ENCODE measurements around the gene LRBA.
"Not testable (repeated sequence)": the region's sequence is repeated elsewhere in the genome, so short reads cannot be mapped to it uniquely, and the experiment has no call there.

The LRBA gene

DNA sequence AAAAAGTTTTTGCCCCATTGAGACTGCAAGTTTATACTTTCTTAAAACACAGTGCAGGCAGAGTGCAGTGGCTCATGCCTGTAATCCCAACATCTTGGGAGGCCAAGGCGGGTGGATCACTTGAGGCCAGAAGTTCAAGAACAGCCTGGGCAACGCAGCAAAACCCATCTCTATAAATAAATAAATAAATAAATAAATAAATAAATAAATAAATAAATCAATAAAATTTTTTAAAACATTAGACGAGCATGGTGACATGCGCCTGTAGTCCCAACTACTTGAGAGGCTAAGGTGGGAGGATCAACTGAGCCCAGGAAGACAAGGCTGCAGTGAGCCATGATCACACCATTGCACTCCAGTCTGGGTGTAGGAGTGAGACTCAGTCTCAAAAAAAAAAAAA is 213.3 kb downstream of the LRBA start:
- DNase-seq (ENCODE audit: low read depth in 2 of 2), result no peak

DNA sequence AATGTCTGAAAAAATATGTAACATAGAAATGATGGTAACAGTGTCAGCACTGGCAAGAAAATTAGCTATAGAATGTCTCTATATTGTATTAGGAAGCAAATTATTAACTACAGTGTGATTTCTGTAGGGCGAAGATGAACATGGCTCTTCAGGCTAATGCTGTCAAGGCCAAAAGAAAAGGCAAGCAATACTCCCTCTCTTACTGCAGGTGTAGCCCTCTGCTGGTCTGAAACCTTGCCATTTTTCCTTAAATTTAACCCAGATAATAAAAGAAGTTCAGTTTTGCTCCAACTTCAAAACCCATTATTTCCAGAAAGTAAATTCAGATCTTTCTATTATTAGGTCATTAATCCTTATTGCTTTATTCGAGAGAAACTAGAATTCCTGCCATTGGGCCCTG is 215.9 kb downstream of the LRBA start:
- DNase-seq (ENCODE audit: low read depth in 2 of 2), result no peak

DNA sequence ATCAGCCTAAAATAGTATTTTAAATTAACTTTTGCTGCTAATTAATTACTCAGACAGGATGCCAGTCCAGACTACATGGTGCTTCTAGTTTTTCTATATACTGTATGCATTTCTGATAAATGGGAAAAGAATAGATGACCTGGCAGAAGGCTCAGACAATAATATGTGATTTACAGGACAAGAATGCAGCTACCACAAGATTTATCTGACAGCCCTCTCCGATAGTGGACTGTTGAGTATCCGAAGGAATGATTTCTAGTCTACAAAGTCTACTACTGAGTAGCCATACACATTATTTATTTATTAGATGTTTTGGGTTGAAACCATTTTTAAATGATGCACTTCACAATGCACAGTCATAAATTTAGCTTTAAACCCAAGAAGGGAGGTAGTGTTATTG is 220.4 kb downstream of the LRBA start:
- DNase-seq (ENCODE audit: low read depth in 2 of 2), result no peak

DNA sequence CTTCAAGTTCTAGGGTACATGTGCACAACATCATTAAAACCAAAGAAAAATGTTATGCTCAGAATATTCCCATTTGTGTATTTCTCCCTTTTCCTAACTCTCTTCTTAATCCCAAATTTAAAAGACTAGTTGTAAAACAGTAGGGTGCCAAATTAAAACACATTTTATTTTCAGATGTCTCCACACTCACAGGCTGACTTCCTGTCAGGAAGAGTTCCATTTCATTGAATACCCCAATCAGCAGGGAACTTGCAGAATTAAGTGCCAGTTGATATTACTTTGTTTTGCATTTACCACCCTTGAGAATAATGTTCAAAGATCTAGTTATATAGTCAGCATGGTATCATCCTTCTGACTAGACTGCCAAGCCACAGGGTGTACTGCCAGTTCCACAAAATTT is 225.2 kb downstream of the LRBA start:
- no peak for DNase-seq (ENCODE audit: low read depth in 2 of 2)

DNA sequence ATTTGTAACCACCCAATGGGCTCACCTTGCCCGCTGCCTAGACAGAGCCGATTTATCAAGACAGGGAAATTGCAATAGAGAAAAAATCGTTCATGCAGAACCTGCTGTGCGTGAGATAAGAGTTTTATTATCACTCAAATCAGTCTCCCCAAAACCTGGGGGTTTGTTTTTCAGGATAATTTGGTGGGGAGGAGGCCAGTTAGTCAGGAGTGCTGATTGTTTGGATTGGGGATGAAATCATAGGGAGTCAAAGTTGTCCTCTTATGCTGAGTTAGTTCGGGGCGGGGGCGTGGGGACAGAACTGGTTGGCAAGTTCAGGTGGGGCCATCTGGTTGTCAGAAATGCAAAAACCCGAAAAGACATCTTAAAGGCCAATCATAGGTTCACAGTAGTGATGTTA is 230.1 kb downstream of the LRBA start:
- DNase-seq (ENCODE audit: low read depth in 2 of 2), result no peak

DNA sequence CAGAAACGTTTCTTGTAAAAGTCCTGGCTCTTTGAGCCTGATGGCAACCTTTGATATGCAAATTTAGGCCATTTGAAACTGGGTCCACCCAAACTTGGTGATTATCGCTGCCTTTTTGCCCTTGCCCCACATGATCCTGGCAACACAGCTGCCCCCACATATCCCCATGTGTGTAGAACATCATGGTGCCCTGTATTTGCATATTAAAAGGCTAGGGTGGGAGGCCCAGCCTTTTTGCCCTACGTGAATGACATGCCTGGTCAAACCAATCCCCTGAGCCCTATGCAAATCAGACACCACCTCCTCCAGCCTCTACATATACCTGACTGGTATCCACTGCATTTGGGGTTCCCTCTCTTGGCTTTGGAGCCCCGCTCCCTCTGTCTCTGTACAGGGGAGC is 230.8 kb downstream of the LRBA start:
- no peak for DNase-seq (ENCODE audit: low read depth in 2 of 2)

DNA sequence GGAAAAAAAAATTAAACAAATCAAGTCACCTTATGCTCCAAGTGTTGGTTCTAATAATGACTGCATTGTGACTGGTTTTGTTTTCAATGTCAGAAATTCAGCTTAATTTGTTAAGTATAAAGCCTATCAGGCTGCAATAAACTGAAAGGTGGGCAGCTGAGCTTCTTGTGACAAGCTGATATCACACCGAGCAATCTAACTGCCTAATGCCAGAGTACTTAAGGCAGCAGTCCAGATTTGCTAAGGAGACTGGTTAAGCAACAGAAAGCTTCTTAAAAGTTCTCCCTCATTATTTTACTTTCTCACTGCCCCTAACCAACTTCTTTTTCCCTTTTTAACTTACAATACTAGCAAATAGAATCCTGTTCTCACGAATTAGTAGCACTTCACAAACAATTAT is 232.2 kb downstream of the LRBA start:
- DNase-seq (ENCODE audit: low read depth in 2 of 2), result no peak

DNA sequence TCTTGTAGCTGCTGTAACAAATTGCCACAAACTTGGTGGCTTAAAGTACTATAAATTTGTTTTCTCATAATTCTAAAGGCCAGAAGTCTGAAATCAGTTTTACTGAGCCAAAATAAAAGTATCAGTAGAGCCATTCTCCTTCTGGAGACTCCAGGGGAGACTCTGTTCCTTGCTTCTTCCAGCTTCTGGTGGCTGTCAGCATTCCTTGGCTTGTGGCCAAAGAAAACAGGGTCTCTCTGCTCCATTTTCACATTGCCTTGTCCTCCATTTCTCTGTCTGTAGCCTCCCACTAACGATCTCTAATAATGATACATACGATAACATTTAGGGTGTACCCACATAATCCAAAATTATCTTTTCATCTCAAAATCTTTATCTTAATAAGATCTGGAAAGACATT is 232.8 kb downstream of the LRBA start:
- no peak for DNase-seq (ENCODE audit: low read depth in 2 of 2)

DNA sequence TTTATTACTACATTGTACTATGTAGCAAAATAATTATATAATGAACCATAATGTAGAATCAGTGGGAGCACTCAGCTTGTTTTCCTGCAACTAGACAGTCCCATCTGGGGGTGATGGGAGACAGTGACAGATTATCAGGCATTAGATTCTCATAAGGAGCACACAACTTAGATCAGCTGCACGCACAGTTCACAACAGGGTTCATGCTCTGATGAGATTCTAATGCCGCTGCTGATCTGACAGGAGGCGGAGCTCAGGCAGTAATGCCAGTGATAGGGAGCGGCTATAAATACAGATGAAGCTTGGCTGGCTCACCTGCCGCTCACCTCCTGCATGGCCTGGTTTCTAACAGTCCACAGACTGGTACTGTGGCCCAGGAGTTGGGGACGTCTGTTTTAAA is 233.9 kb downstream of the LRBA start:
- DNase-seq (ENCODE audit: low read depth in 2 of 2), result no peak

DNA sequence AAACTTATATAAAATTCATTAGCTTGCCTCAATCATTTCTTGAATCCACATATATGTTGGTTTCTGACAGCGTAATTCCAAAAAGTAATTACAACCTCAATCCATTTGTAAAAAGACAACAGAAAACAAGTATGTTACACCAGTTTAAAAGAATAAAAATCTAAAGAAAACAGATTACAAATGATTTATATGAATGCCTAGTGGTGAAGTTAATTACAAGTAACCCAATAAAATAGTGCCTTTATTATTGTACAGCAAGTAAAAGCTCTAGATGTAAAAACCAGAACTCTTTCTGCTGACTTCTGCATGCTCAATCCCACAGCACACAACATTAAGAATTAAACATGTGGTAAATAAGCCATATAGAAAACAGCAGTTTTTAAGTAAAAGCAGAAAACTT is 235.4 kb downstream of the LRBA start:
- no peak for DNase-seq (ENCODE audit: low read depth in 2 of 2)

DNA sequence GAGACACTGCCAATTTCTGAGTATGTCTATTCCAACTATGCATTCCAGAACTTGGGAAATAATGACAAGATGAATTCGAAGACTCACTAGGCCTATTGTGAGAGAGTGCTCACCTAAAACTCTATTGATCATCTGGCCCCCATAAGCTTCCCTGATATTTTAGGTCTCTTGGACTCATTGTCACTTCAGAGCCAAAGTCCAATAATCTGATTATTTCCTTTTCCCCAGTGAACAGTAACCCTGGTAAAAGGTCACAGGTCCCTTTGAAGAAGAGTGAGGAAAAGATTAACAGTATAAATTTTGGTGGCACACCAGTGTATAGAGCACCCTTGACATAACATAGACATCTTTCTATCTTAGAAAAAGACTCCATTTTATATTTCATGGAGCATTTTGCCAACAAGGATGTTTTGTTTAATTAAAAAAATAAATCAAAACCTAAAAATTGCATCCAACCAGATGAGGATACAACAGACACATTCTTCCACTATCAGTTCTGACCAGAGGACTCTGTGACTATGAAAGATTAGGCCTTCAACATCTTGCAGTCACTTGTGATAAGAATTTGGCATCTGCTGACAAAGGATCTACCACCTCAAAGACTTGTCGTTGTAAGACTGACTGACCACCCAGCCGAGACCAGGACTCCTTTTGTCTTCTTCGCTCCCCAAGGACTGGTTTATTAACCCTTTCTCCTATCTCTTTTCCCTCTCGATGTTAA is 241.2 kb downstream of the LRBA start:
- no peak for DNase-seq (ENCODE audit: low read depth in 2 of 2)

DNA sequence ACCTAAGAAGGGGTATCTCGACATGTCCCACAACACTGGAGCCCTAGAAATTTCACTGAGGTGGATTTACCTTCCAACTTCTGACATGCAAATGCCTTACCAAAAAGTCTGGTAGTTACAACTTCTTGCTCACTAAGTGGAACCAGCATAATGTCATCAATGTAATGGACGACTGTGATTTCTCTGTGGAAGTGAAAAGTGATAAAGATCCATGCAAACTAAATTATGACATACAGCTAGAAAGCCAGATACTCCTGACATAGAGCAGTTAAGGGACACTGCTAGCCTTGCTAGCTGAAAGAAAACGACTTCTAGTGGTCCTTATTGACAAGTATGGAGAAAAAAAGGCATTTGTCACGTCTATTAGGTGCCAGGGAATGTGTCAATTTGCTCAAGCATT is 242.1 kb downstream of the LRBA start:
- DNase-seq (ENCODE audit: low read depth in 2 of 2), result no peak

DNA sequence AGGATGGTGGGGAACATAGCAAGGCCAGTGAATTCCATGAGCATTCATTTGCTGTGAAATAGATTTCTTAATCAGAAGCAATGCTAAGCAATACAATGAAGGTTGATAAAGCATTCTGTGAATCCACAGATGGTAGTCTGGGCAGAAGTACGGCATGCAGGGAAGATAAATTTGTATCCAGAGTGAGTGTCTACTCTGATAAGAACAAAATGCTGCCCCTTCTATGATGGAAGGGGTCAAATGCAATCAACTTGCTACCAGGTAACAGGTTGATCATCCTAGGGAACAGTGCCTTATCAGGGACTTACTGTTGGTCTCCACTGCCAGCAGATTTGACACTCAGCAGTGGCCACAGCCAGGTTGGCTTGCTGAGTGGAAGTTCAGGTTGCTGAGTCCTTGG is 243.7 kb downstream of the LRBA start:
- DNase-seq (ENCODE audit: low read depth in 2 of 2), result no peak

DNA sequence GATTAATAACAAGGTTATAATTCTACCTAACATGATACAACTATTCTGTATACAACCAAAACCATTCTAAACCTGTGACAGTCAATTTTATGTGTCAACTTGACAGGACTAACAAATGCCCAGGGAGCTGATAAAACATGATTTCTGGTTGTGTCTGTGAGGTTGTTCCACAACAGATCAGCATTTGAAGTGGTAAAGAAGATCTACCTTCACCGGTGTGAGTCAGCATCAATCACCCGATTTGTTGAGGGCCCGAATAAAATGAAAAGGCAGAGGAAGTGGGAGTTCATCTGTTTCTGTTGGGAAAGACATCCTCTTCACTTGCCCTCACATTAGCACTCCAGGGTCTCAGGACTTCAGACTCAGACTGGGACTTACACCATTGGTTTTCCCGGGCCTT is 245.2 kb downstream of the LRBA start:
- no peak for DNase-seq (ENCODE audit: low read depth in 2 of 2)

DNA sequence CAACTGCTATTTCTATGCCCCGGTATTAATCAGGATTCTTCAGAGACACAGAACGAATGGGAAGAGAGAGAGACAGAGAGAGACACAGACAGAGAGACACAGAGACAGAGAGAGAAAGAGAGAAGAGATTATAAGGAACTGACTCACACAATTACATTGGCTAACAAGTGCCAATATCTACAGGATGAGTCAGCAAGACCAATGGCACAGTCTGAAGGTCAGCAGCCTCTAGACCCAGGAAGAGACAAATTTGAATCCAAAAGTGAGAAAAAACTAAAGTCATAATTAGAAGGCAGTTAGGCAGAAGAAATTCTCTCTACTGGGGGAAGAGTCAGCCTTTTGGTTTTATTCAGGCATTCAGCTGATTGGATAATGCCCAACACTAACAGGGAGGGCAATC is 245.8 kb downstream of the LRBA start:
- DNase-seq (ENCODE audit: low read depth in 2 of 2), result no peak

DNA sequence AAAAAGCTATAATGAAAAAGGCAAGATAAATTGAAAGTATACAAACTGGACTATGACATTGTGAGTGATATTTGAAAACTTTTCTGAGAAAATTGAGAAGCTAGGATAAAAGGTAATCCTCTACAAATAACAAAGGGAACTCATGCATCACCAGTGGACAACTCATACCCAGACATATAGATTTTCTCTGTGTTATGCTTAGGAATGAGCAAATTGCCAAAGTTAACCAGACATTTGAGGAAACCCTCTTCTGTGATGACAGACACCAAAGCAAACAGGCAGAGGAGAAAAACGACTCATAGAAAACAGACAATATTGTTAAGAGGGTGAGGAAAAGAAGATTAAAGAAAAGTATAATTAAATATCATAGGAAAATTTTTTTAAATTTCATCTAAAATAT is 246.6 kb downstream of the LRBA start:
- DNase-seq (ENCODE audit: low read depth in 2 of 2), result no peak

DNA sequence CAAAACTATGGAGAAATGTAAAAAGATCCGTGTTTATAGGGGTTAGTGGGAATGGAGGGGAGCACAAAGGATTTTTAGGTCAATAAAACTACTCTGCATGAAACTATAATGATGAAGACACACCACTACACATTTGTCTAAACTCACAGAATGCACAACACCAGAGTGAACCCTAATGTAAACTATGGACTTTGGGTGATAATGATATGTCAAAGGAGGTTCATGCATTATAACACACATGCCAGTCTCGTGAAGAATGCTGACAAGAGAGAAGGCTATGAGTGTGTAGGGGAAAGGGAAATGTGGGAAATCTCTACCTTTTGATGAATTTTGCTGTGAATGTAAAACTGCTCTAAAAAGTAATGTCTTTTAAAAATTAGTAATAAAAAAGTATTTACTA is 249.9 kb downstream of the LRBA start:
- no peak for DNase-seq (ENCODE audit: low read depth in 2 of 2)

DNA sequence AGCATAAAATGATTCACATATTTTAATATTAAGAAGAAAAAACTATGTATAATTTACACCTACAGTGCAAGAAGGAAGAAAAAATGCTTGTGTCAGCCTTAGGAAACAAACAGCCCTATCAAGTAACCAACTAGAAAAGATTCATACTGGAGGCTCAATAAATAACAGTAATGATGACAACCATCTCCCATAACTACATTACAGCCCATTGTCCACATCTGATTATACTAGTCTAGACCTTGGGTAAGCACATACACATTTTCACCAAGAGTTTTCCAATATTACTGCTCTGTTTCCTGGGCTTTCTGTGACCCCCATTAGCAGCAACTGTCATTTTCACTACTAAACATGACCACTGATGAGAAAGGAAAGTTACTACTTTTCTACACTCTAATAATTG is 263.4 kb downstream of the LRBA start:
- no peak for DNase-seq (ENCODE audit: low read depth in 2 of 2)

DNA sequence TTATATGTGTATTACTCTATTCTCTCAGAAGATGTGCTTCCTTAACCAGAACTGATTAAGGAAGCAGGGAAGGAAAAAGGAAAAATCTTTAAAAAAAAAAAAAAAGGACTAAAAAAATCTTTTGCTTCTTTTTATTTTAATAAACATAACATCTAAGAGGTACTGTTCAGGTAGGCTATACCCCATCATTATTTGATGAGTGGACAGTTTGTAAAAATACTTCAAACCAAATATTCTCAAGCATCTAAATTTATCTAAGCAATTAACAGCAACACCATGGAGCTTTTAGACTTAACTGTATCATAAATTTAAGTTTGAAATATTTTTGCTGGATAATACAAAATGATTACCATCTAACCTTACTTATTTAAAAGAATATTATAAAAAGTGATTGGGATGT is 264.3 kb downstream of the LRBA start:
- DNase-seq (ENCODE audit: low read depth in 2 of 2), result no peak

DNA sequence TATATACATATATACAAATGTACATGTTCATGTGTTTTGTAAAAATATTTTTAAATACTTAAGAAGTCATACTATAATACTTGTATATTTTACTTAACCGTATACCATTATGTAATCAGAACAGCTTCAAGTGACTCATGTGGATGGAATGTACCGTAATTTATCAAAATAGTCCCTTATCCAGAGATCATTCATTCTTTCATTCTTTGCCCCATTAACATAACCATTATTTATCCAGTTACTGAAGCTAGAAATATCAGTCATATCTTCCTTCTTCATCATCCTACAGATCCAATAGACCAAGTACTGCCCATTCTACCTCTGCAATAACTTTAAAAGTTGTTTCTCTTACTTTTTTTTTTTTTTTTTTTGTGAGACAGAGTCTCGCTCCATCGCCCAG is 268.9 kb downstream of the LRBA start:
- no peak for DNase-seq (ENCODE audit: low read depth in 2 of 2)

DNA sequence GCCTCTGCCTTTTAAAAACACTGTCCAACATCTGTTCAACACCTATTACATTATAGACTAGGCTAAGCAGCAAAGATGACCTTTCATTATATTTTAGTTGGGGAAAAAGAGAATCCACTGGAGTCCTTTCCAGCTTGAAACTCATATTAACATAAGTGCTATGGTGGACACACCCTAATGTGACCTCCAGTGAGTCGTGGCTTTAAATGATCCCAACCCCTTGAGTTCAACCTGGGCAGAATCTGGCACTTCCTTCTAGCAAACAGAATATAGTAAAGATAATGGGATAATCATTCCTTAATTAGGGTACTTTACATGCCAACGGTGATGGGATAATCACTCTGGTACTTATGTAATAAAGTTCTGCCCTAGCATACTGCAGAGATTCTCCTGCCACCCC is 270.5 kb downstream of the LRBA start:
- DNase-seq (ENCODE audit: low read depth in 2 of 2), result no peak

DNA sequence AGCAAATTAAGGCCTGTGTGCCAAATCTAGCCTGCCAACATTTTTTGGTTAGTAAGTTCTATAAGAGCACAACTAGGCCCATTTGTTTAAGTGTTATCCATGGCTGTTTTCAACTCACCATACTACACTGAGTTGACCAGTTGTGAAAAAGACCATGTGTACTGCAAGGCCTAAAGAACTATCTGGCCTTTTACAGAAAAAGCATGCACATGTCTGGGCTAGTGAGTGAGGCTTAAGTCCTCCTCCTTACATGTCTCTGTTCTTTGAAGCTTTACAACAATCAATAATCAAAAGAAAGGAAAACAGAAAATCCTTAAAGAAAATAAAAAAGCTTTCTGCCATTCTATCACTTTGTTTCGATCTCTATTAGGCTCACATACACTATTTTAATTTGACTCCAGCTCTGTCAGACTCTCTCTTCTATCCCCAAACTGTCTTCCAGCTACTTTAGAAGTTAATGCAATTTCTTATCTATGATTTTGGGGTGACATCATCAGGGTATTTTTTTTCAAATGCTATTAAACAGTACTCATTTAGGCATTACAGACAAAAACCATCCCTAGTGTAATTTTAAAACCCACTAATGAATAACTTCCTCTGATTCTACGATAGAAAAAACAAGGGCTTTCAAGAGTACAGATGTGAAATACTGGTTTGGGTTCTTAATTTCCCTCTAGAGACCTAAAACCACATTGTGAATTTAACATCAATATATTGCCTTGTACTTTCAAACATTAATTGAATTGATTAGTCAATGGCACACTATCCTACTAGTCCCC is 271.3 kb downstream of the LRBA start:
- no peak for DNase-seq (ENCODE audit: low read depth in 2 of 2)

DNA sequence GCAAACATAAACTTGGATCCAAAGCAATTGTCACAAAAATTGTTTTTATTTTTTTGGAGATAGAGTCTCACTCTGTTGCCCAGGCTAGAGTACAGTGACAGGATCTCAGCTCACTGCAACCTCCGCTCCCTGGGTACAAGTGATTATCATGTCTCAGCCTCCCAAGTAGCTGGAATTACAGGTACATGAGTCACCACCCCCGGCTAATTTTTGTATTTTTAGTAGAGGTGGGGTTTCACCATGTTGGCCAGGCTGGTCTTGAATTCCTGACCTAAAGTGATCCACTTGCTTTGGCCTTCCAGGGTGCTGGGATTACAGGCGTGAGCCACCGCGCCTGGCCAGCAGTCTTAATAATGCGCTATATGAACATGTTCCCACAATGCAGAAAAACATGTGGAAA is 272.2 kb downstream of the LRBA start:
- DNase-seq (ENCODE audit: low read depth in 2 of 2), result not testable (repeated sequence)

DNA sequence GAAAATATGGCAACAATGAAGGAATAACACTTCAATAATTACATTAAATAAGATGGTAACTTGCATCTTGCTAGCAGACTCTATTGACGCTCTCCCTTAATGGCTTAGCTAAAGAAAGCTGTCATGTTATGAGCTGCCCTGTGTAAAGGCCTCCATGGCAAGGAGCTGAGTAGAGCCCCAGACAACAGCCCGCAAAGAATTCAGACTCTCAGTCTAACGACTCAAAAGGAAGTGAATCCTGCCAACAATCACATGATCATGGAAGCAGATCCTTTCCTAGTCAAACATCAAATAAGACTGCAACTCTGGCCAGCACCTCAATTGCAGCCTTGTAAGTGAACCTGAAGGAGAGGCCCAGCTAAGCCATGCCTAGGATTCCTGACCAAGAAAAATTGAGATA is 275.5 kb downstream of the LRBA start:
- no peak for DNase-seq (ENCODE audit: low read depth in 2 of 2)
